ENCODE results near the gene MSANTD2.

Gene MSANTD2

DNA sequence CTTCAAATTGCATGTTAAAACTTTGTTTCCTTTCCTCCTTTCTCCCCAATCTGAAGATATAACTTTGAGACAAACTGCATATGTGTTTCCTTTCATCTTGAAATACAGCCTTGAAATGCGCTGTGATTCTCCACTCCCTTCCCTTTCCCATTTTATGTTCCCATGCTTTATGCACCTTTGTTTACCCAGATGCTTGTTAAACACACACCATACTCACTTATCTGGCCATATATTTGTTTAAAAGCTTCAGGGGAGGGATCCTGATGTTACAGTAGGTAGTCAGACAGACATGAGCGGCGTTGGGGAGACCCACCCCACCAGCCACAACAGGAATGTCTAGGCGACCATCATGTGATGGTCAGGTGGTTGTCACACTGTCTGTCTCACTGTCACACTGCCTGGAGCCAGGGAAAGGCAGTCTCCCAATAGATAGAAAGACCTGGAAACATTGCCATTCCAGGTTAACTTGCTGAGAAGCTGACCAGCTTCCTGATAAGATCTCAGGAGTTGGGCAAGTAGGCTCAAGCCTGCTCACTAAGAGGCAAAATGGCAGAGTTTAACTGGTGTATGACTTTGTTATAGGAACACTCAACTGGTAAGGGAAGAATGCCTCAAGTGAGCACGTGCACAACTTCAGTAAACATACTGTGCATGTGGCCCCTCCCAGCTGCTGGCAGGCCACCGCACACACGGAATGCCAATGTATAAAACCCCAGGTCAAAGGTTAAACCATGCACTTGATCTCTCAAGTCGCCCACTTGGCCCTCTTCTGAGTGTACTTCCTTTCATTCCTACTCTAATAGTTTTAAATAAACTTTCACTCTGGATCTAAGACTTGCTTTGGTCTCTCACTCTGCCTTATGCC is 23.5 kb upstream of the MSANTD2 start:
- DNase-seq (ENCODE audit: low read depth): no peak

GRCh38 chr11:124821995-124822730 is 22.0 kb upstream of the MSANTD2 start:
- DNase-seq (ENCODE audit: low read depth): no peak
- TF ChIP-seq CTCF (conservative IDR thresholded peaks at IDR 0.05; ENCODE audit: control insufficient read depth, insufficient read depth, low read depth, low read length): no peak

More for the DNA sequence above, 23.5 kb upstream of the MSANTD2 start:
- TF ChIP-seq CTCF (conservative IDR thresholded peaks at IDR 0.05; ENCODE audit: control insufficient read depth, insufficient read depth, low read depth, low read length): no peak
- H3K4me3 ChIP-seq (ENCODE audit: control insufficient read depth, low read depth, low read length): no peak overlapping the region

GRCh38 chr11:124817036-124817435 is 16.8 kb upstream of the MSANTD2 start:
- DNase-seq (ENCODE audit: low read depth): no peak
- no peak for TF ChIP-seq CTCF (conservative IDR thresholded peaks at IDR 0.05; ENCODE audit: control insufficient read depth, insufficient read depth, low read depth, low read length)
- no peak overlapping the region for H3K4me3 ChIP-seq (ENCODE audit: control insufficient read depth, low read depth, low read length)

More at GRCh38 chr11:124821995-124822730, 22.0 kb upstream of the MSANTD2 start:
- H3K4me3 ChIP-seq (ENCODE audit: control insufficient read depth, low read depth, low read length): no peak overlapping the region

DNA sequence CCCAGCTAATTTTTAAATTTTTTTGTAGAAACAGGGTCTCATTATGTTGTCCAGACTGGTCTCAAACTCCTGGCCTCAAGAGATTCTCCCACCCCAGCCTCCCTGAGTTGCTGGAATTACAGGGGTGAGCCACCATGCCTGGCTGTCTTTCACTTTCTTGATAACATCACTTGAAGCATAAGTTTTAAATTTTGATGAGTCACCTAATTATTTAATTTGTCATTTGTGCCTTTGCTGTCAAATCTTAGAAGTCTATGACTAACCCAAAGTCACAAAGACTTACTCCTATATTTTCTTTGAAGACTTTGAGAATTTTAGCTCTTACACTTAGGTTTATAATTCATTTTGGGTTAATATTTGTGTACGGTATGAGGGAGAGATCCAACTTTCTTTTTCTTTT is 14.5 kb upstream of the MSANTD2 start:
- no peak for TF ChIP-seq CTCF (conservative IDR thresholded peaks at IDR 0.05; ENCODE audit: control insufficient read depth, insufficient read depth, low read depth, low read length)
- H3K4me3 ChIP-seq (ENCODE audit: control insufficient read depth, low read depth, low read length): no peak overlapping the region
- peak; percentile 26 for DNase-seq (ENCODE audit: low read depth)

DNA sequence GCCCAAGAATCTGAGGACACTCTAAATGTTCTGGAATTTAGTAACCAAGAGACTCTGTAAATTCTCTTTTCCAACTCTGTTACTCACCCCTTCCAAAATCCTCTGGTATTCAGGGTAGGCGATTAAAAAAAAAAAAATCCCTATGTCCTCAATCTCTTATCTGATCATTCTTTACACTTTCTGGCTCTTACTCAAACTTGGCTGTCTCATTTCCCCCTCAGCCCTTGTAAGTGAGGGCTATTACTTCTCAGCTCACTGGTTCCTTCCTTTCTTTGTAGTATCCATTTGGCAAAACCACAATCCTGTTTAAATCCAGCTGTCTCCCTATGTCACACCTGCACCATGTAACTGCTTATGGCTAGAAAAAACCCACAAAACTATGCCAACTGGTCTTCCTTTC is 12.7 kb upstream of the MSANTD2 start:
- DNase-seq (ENCODE audit: low read depth): no peak
- TF ChIP-seq CTCF (conservative IDR thresholded peaks at IDR 0.05; ENCODE audit: control insufficient read depth, insufficient read depth, low read depth, low read length): no peak
- H3K4me3 ChIP-seq (ENCODE audit: control insufficient read depth, low read depth, low read length): no peak overlapping the region

DNA sequence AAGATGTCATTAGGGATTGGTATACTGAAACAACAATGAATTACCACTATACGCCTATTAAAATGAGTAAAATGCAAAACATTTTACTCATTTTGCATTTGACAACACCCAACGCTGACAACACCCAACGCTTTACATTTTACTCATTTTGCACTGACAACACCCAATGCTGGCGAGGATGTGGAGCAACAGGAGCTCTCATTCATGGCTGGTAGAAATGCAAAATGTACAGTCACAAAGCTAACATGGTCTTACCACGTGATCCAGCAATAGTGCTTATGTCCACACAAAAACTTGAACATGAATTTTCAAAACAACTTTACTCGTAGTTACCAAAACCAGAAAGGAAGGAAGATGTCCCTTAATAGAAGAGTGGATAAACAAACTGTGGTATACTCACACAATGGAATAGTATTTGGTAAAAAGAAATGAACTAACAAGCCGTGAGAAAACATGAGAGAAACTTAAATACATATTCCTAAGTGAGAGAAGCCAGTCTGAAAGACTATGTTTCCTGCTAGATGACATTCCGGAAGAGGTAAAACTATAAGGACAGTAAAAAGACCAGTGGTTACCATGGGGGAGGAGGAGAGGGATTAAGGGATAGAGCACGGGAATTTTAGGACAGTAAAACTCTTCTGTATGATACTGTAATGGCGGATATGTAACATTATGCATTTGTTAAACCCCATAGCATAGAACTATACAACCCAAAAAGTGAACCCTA is 11.4 kb upstream of the MSANTD2 start:
- H3K4me3 ChIP-seq (ENCODE audit: control insufficient read depth, low read depth, low read length): no peak overlapping the region
- TF ChIP-seq CTCF (conservative IDR thresholded peaks at IDR 0.05; ENCODE audit: control insufficient read depth, insufficient read depth, low read depth, low read length): no peak

More for the DNA sequence above, 11.4 kb upstream of the MSANTD2 start:
- no peak for DNase-seq (ENCODE audit: low read depth)
